ENCODE data around the gene SGMS1.

- TF ChIP-seq POLR2A (IDR thresholded peaks at IDR 0.05; ENCODE audit: low read depth, low read length) = no peak
- TF ChIP-seq SPI1 (IDR thresholded peaks at IDR 0.05; ENCODE audit: low read depth, low read length) = no peak
- TF ChIP-seq TAF1 (IDR thresholded peaks at IDR 0.05; ENCODE audit: low read depth, low read length) = no peak
- TF ChIP-seq POLR2AphosphoS5 (IDR thresholded peaks at IDR 0.05; ENCODE audit: low read depth, low read length) = no peak
- no peak for TF ChIP-seq POU2F2 (IDR thresholded peaks at IDR 0.05; ENCODE audit: low read depth, low read length)
Measured at GRCh38 chr10:50388181-50388580, 235.6 kb downstream of the SGMS1 start.

Data from GM12891 (cell line).